Amniotic epithelial cell (primary cell): ENCODE measurements around the gene SLC7A4.
"Not testable (repeated sequence)": the region's sequence is repeated elsewhere in the genome, so short reads cannot be mapped to it uniquely, and the experiment has no call there.

Experiments
- DNase-seq: peaks from one replicate; pipeline ENCODE4 v3.0.0-alpha.2; 2010; ENCODE audit warnings: low read depth

Gene SLC7A4

DNA sequence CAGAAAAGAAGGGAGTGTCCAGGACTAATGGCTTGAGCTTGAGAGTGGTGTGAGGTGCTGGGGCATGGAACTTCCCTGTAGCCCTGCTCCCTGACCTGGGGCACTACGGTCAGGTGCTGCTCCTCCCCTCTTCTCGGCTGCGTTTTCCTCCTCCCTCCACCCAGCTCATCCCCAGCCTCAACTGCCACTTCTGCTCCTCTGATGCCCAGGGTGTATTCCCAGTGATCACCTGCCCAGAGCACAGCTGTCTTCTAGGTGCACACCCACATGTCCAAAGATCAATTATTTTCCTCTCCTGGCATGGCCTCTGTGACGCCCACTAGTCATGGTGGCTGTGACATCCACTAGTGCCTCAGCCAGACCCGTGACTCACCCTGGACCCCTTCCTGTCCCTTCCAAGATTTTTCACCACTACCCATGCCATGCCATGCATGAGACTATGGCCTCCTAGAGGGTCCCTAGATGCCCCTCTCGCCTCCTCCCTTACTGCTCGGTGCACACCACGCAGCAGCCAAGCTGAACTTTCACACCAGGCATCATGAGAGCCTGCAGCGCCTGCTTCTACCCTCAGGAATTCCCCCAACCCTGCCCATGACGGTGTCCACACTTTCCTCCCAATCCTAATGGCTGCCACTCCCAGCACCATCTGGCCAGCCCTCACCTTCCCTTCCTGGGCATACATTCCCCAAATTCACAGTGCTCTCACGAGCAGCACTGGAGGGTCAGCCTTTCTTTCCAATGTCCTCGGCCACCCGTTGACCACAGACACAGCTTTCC lies 15.5 kb downstream of the SLC7A4 start:
- no peak for DNase-seq

DNA sequence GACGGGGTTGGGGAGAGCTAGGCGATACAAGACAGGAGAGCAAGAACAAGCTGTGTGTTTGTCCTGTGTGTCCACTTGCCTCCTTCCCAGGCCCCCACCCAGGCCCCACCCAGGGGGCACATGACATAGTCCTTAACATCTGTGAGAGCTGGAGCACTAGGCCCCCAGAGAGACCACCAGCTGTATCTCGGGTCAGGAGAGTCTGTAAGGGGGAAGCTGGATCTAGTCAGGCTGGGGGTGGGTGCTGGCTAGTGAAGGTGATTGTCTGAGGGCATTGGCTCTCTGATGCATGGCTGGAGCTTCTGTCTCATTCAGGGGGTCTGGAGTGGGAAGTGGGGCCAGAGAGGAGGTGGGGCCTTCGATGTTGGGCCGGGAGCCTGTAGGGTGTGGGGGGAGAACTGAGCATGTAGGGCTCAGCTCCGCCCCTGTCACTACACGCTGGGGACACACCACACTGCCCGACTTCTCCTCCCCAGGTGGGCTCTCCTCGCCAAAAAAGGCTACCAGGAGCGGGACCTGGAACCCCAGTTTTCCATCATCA lies 16.8 kb downstream of the SLC7A4 start:
- DNase-seq, result no peak

DNA sequence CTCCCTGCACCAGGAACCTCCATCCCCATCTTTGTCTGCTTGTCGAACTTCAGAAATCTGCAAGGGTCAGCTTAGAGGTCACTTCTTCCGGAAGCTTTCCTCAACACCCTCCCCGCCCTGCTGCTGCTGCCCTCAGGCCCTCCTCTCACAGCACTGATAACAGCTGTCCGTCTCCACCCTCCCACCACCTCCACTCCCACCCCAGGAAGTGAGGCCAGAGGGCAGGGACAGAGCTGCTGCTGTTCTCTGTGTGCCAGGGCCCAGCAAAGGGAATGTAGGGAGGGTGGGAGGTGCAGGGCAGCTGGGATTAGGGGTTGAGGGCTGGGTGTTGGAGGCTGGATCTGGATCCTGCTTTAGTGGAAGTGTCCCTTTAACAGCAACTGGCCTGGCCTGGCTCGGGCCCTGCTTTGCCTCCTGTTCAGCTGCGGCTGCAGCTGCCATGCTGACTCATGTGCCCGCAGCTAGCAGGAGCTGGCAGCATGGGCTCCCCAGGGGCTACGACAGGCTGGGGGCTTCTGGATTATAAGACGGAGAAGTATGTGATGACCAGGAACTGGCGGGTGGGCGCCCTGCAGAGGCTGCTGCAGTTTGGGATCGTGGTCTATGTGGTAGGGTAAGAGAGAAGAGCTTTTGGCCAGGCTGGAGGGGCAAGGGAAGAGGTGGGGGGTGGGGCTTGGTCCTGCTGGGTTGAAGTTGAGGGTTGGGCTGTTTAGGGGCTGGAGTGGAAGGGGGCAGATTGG lies 17.5 kb downstream of the SLC7A4 start, which contains the start of gene P2RX6:
TSS of gene P2RX6 (plus strand) at position 440 of the 740 bp plus-strand sequence. CDS start at position 450, 10 bp downstream.
- peak; percentile 90 for DNase-seq

DNA sequence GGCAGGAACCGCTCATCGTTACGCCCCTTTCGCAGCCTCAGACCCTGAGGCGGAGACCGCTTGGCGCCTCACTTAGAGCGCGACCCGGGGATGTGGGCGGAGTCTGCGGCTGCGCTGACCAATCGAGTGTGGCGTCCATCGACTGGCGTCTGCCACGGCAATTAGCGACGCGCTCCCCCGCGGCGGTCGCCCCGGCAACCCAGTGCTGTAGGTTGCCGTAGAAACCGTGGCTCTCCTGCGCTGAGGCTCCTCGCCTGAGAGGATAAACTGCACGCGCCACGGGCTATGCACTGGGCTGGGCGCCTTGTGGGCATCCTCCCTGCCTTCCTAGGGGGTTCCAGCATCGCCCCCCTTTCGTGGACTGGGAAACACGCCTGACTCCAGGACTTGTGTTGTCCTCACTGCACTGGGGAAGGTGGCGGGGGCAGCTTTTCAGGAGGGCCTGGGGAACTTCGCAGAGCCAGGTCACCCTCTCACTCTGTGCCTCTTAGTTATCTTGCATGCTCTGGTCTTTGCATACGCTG lies 18.1 kb downstream of the SLC7A4 start:
- peak; percentile 91 for DNase-seq

DNA sequence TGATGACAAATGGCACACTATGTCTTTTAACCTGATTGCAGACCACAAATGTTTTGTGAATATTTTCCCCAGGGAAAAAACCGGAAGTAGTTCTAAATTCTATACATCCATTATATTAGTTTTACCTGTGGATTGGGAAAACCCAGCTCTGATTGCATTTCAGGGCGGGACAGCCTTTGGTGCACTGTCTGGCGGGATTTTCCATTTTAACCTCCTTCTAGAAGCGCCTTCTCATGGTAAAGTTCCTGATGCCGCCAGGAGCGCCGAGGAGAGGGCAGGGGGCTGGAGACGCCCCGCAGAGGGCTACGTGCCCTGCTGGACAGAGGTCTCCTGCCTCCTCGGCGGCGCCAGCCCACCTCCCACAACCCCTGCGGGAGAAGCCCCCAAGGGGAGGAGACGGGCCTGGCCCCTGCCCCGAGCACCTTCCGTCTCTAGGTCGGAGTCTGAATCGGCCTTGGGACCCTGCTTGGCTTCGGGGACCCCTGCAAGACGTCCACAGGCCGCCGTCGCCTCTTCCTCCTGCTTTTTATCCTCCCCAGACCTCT lies 18.6 kb downstream of the SLC7A4 start:
- no peak for DNase-seq

DNA sequence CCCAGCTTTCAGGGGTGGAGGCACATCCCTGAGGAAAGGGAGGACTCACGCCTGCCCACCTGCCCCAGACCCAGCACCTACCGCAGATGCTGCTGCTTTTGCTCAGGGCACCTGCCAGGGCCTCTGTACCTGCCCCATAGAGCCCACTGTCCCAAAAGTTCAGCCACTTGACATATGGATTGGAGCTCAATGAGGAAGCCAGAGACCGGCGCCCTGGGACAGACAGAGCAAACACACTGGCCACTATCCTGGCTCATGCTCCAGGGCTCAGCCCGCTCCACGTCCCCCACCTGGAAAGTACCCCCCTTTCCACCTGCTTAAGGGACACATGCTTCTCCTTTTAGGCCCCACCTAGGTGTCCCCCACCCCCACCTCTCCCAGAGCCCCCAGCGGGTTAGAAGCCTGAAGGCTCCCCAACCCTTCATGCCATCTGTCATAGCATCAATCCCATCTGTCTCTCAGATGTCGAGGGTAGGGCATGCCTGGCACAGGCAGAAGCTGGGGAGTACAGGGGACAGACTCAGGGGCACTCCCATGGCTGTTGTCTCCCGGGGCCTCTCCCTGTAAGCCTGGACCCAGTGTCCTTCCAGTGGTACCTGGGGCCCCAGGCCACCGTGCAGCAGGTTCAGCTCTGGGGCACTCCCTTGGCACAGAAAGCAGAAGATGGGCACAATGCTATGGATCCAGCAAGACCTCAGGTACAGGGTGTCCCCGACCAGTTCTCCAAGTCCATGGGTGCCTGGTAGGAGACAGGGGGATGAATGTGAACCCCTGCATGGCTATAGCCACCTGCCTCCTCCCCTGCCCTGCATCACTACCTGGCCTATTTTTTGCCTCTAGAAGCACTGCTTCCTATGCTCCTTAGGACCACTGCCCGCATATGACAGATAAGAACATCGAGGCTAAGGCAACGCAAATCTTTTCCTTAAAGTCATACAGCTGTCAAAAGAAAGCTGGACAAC lies 19.6 kb downstream of the SLC7A4 start:
- no peak for DNase-seq

DNA sequence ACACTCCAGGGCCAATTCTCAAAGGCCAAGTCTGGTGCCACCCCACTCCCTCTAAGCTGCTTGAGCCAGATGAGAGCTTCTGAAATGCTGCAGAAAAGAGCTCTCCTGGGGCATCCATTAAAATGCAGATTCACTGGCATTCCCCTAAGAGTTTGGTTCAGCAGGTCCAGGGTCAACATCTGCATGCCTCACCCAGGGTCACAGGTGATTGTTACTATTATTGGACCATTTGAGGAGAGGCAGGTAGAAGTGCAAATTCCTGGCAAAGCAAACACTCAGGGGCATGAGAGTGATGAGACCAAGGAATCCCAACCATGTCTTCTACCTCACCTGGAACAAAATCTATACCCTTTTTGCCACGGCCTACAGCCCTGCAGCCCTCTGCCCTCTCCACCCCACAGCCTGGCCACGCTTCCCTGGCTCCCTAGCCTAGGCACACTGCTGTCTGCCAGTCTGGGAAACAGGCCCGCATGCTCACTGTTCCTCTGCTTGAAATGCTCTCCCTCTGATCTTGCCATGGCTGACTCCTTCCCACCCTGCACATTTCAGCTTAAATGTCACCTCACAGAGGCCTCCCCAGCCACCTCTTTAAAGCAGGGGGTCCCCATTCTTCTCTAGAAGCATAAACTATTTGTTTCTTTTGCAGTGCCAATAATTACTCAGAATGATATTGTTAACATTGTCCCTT lies 21.8 kb downstream of the SLC7A4 start:
- no peak for DNase-seq

DNA sequence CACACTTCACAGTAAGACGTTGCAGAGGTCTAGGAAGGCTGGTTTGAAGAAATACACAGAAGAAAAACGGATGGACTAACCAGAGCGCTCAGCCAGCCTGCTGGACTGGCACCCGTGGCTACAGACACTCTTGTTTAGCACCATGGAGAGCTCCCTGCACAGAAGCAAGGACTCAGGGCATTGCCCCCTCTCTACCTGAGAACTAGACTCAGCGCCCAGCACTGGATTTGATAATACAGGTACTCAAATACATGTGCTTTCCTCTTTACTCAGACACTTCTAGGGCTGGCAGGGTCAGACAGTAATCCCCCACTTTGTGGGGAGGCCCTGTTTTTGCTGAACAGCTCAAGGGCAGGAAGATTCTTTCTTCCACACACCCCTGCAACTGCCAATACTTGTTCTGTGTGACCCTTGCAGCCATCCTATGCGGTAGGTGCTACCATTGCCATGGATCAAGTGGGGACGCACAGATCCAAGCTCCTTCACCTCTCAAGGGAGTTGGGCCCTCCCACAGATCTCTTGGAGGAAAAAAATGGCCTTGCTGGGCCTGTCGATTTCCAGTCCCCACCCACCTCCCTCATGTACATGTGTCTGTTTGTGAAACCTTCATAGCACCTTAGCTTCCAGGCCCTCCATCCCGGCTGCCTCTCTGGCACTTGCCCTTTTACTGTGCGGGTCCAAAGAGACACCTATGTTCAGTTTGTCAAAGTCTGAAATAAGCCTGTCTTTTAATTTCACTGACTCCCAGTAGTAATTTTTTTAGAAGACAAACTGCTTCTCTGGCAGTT lies 22.5 kb downstream of the SLC7A4 start:
- DNase-seq, result peak; percentile 70

DNA sequence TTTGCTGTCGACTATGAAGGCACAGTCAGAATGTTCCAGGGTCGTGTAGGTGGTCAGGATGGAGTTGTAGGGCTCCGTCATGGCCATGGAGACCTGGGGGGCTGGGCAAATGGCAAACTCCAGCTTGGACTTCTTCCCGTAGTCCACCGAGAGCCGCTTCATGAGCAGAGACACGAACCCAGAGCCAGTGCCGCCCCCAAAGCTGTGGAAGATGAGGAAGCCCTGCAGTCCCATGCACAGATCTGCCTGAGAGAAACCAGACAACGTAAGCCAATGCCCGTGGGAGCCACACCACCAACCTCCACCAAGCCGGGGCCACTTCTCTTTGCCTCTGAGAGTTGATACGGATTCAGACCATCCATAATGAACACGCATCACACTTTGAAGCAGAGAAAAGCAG lies 23.2 kb downstream of the SLC7A4 start:
- not testable (repeated sequence) for DNase-seq

DNA sequence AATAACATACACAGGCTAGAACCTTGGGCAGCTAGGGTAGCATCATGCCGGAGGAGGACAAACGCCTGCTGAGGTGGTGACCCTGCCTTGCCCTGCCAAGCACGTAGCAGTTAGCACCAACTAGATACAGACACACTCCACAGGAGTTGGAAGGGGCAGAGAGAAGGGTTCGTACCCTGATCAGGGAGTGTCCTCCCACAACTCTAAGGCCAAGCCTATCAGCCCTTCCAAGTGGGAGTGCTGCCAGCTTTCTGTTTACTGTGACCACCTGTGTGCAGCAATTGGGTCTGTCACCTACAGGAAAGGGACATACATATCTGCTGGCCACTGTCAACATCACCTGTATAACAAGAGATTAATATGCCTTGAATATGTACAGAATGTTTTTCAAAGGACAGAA lies 28.6 kb downstream of the SLC7A4 start:
- no peak for DNase-seq

DNA sequence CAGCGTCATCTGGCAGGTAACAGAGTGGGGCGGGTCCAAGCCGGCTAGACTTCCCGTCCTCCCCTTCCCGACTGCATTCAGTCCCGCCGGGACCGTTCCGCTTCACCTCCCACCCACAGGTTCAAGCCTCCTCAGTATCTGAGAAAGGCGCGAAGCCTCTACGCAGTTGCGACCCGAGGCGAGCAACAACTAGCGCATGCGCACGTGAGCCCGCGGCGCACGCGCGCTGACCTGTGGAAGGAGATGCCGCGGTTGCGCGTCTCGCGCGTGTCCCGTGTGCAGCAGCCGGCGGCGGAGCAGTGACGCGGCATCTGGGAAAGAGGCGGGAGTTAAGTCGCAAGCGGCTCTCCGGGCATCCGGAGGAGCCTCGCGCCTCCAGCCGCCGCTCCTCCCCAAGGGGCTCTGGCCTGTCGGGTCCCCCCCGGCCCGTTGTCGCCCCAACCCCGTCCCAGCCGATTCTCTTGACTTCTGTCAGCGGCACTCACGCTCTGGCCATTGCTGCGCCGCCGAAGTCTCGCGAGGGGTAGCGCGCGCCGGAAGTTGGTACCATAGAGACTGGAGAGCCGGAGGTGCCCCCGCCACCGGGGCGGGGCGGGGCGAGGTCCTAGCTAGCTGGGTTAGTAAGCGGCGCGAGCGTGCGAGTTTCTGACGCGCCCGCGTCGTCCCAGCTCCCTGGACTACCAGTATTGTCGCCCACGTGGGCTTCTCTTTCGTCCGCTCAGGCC lies 30.6 kb downstream of the SLC7A4 start, which contains the start of gene THAP7:
TSS of gene THAP7 (minus strand) at position 518 of the 725 bp plus-strand sequence. CDS start at position 311, 207 bp downstream.
- DNase-seq, result peak; percentile 91

DNA sequence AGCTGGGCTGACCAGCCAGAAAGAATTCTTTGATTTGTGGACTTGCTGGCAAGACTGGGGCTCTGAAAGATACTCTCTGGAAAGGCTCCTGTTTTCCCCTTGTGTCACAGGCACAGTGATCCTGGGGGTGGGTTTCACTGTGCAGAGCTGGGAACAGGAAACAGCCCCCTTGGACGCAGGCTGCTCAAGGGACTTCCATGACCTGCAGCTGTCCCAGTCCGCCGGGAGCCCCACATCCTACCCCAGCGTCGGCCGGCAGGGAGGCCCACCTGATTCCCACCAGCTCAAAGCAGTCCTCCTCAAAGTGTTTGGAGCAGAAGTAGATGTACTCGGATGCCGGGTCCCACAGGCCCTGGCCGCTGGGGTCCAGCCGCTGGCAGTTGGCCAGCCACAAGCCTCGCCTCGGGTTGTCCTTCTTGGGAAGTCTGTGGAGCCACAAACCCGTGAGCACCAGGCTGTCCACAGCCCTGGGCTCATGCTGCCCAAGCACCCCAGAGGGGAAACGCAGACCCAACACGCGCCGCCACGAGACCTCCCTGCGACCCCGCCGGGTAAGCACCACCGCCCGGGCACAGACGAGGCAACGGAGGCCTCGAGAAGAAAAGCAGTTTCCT lies 31.3 kb downstream of the SLC7A4 start:
- DNase-seq, result no peak

DNA sequence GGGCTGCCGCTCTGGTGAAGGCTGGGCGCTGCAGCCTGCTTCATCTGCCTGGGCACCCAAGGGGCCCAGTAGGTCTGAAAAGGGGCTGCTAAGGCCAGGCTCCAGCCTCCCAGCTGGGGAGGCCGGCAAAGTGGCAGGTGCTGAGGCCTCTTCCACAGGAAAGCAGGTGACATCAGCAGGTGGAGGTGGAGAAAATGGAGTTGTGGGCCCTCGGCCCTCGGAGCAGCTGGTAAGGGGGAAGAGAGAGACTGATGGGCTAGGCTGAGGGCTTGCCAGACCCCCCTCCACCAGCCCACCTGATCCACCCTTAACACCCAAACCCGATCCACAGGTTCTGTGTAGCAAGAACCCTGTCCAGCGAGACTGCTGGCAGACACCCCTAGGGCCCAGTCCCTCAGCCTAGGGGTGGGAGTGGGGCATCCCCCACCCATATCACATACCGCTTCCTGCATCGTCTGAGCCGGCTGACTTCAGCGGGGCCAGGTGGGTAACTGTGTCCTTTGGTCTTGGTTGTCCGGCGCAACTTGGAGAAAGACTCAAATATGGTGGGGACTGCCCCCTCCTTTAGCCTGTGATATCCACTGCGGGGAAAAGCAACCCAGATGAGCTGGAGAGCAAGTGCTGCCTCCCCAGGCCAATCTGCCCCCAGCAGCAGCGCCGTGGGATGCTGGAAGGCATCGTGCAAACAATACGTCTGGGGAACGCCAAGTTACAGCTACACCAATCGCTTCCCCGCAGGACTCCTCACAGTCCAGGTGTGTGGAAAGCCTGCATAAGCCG lies 32.0 kb downstream of the SLC7A4 start:
- no peak for DNase-seq

DNA sequence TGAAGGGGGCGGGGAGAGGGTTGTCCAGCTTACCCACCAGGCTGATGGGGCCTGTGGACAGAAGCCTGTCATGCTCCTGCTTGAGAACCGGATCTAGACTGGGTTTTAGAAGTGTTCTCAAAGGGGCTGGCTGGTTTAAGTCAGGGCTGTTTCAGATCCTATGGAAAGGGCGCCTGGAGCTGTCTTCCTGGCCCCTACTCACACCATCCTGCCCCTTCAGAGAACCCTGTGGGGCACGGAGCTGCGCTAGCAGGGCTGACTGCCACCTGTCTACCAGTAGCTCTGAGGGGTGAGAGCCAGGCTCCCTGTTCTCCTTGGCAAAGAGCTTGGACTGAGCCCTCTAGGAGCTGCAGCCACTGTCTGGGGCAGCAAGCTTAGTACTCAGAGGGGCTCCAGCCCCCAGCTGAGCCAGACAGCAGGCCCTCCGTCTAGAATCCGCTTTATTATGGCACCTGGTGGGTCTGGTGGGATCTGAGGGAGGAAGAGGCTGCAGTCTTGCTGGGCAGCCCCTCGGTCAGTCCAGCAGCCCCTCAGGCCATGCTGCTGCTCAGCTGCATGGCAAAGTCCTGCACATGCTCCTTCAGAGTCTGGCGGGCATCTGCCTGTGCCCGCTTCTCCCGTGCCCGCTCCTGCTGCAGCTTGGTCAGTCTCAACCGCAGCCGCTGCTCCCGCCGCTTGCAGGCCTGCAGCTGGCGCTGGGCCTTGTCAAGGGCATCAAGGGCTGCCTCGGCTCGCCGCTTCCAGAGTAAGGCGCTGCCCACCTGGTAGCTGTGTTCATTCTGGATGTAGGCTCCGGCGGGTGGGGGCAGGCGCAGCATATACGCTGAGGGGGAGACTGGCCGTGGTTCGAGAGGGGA lies 32.8 kb downstream of the SLC7A4 start:
- no peak for DNase-seq

DNA sequence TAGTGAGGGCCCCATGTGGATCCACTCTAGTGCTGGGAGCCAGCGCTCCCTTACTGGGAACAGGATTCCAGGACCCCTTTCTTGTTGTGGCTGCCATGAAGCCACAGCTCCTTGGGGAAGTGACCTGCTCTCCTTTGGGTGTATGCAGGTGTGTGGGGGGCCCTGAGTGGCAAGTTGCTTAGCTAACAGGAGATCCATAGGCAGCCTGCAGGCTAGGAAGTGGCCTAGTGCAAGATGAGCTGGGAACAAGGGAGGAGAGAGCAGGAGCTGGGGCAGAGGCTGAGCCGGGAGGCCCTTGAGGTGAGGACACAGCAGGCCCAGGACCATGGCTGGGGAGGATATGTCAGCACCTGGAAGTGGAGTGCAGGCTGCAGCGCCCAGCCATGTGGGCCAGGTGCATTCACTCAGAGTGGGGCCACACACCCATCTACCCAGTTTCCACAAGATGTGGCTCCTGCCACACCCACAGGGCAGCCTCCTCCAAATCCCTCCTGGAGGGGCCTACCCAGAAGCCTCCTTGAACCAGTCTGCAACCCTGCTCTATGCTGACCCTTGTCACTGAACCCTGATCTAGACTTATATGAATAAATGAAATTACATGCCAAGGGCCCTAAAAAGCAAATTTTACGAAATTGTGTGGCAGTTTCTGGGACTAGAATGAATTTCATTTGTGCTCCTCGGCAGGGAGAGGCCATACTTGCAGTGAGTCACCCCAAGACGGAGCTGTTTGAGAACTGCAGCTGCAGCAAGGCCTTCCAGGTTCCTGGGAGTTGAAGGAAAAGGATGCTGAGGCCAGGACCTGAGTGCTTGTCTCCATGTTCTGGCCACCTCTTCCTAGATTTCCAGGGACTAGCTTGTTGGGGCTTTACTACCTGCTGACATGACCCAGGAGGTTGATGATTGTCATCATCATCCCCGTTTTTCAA lies 33.7 kb downstream of the SLC7A4 start:
- DNase-seq, result peak; percentile 24
